Erythroblast (primary cell): ENCODE data around the gene EPHA4.

Source experiments
- DNase-seq, 2 experiments: peaks; one replicate each; lab custom pipeline; 2025; lab: John Stamatoyannopoulos, UW
- GATA1 ChIP-seq: IDR thresholded peaks from 2 replicates; pipeline ENCODE4 v1.6.1; 2011; ENCODE audit warnings: low read depth, mild to moderate bottlenecking, control low read depth, low read length, moderate library complexity
- POLR2A ChIP-seq: IDR thresholded peaks from 2 replicates; pipeline ENCODE4 v1.6.1; 2011; ENCODE audit warnings: mild to moderate bottlenecking, low read length

Gene EPHA4

GRCh38 chr2:221429741-221430491, 142.2 kb downstream of the EPHA4 start:
- no peak for TF ChIP-seq GATA1
- no peak for TF ChIP-seq POLR2A
- DNase-seq = no peak

- no peak for DNase-seq
- TF ChIP-seq GATA1 = no peak
- TF ChIP-seq POLR2A = no peak
Measured at GRCh38 chr2:221428896-221429295, 143.2 kb downstream of the EPHA4 start.

- DNase-seq = no peak
- TF ChIP-seq GATA1 (no peak), POLR2A (no peak)
Measured at GRCh38 chr2:221426929-221427328, 145.2 kb downstream of the EPHA4 start.

- no peak for TF ChIP-seq GATA1
- no peak for TF ChIP-seq POLR2A
Measured at GRCh38 chr2:221425891-221426290, 146.2 kb downstream of the EPHA4 start.

GRCh38 chr2:221425353-221425752, 146.8 kb downstream of the EPHA4 start:
- no peak for TF ChIP-seq GATA1
- no peak for TF ChIP-seq POLR2A
- DNase-seq = no peak

More at GRCh38 chr2:221425891-221426290, 146.2 kb downstream of the EPHA4 start:
- no peak for DNase-seq

- TF ChIP-seq POLR2A (no peak), GATA1 (no peak)
- no peak for DNase-seq
Measured at GRCh38 chr2:221423210-221423804, 148.8 kb downstream of the EPHA4 start.

- no peak for DNase-seq
- TF ChIP-seq GATA1 = no peak
- TF ChIP-seq POLR2A = no peak
Measured at GRCh38 chr2:221422516-221423209, 149.4 kb downstream of the EPHA4 start.

- DNase-seq = peak; percentile 81 to 91
- peak; percentile 17 for TF ChIP-seq GATA1
- TF ChIP-seq POLR2A = peak; percentile 24
Measured at GRCh38 chr2:221420245-221420644, 151.9 kb downstream of the EPHA4 start.

GRCh38 chr2:221415789-221416188, 156.3 kb downstream of the EPHA4 start:
- DNase-seq = no peak
- no peak for TF ChIP-seq GATA1
- TF ChIP-seq POLR2A = no peak

- TF ChIP-seq GATA1 (no peak), POLR2A (no peak)
- DNase-seq = no peak
Measured at GRCh38 chr2:221412978-221413377, 159.1 kb downstream of the EPHA4 start.

GRCh38 chr2:221410487-221410886, 161.6 kb downstream of the EPHA4 start:
- TF ChIP-seq POLR2A = no peak
- no peak for TF ChIP-seq GATA1
- DNase-seq = no peak

GRCh38 chr2:221407765-221408164, 164.3 kb downstream of the EPHA4 start:
- TF ChIP-seq POLR2A (no peak), GATA1 (no peak)
- DNase-seq = no peak

GRCh38 chr2:221405521-221405920, 166.6 kb downstream of the EPHA4 start:
- no peak for DNase-seq
- TF ChIP-seq POLR2A (no peak), GATA1 (no peak)

- TF ChIP-seq POLR2A (no peak), GATA1 (no peak)
- no peak for DNase-seq
Measured at GRCh38 chr2:221402072-221402471, 170.0 kb downstream of the EPHA4 start.
